Neural progenitor cell (in vitro differentiated cells): ENCODE results near the gene CDK16.

Experiments used
- EZH2 ChIP-seq: fragments of 200-600 bp; sonication (generic); IDR thresholded peaks from 2 replicates; pipeline ENCODE4 v1.6.1; 2017; ENCODE audit warnings: antibody characterized with exemption, mild to moderate bottlenecking, moderate library complexity
- TF ChIP-seq, protein P1 (sequence below): fragments of 200-600 bp; sonication (generic); IDR thresholded peaks from 2 replicates; pipeline ENCODE4 v1.5.1; 2017; ENCODE audit warnings: antibody characterized with exemption, mild to moderate bottlenecking

DNA sequence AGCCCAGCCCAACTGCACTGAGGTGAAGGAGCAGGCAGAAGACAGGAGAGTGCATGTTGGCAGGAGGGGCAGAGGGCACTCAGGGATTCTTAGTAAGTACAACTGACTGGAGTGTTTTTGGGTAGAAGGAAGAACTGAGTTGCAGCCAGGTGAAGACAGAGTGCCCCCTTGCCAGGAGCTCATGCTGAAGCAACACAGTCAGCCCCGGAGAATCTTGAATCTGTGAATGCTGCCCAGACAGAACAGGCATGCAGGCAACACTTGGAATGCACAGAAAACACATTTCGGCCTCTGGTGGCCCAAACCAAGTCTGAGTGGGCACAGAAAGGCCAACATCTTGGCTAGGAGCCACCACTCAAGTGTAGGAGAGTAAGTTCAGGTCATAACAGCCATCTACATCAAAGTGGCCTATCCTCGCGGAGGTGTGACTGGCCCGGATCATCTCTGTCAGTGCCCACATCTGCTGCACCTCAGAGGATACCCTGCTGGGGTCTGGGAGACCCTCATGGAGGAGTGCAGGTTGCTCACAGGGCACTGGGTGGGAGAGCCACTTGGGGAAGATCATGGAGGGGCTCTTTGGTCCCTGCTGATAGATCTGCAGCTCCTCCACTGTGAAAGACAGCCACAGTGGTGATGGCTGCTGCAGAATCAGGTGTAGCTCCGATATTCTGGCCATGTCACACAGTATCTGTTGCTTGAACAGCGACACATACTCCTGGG lies 54.7 kb downstream of the CDK16 start:
- TF ChIP-seq, protein P1, sequence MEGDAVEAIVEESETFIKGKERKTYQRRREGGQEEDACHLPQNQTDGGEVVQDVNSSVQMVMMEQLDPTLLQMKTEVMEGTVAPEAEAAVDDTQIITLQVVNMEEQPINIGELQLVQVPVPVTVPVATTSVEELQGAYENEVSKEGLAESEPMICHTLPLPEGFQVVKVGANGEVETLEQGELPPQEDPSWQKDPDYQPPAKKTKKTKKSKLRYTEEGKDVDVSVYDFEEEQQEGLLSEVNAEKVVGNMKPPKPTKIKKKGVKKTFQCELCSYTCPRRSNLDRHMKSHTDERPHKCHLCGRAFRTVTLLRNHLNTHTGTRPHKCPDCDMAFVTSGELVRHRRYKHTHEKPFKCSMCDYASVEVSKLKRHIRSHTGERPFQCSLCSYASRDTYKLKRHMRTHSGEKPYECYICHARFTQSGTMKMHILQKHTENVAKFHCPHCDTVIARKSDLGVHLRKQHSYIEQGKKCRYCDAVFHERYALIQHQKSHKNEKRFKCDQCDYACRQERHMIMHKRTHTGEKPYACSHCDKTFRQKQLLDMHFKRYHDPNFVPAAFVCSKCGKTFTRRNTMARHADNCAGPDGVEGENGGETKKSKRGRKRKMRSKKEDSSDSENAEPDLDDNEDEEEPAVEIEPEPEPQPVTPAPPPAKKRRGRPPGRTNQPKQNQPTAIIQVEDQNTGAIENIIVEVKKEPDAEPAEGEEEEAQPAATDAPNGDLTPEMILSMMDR, result no peak
- TF ChIP-seq EZH2, result no peak
